ENCODE data around the gene PRR20A.
"Not testable (repeated sequence)": the region's sequence is repeated elsewhere in the genome, so short reads cannot be mapped to it uniquely, and the experiment has no call there.

The PRR20A gene

DNA sequence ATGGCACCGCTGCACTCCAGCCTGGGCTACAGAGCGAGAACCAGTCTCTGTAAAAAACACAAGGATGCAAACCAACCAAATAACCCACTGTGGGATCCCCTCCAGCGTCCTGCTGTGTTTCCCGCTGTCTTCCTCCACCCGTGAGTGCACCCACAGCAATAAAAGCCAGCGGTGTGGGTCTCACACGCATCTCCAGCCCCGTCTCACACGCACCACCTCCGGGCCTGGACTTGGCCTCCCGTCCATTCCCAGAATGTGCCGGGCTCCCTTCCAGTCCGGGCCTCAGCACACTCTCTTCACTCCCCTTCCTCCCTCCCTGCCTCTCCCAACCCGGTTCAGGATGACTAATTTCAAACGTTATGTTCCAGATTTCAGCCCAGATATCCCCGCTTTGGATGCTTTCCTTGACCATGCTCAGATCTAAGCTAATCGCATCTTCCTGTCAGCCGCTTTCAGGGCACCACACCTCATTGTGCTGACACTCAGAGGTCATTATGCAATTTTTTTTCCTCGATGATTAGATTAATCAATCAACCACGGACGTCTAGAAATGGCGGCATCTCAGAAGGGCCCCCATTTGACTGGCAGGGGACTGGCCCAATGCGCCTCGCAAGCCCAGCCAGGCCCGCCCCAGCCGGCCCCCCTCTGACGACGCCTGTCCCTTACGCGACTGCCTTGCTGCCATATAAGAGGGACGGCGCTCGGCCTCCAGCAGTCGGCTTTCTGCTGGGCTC lies at the start of gene PRR20A:
TSS of gene PRR20A (plus strand) at position 684 of the 734 bp plus-strand sequence. CDS start 387 bp downstream, outside the sequence.
- H3K27ac Mint-ChIP-seq; DNase-seq; H3K27me3 Mint-ChIP-seq; H3K4me3 Mint-ChIP-seq; H3K36me3 Mint-ChIP-seq; H3K4me1 Mint-ChIP-seq; ATAC-seq (replicated peaks); H3K9me3 Mint-ChIP-seq: not testable (repeated sequence)

DNA sequence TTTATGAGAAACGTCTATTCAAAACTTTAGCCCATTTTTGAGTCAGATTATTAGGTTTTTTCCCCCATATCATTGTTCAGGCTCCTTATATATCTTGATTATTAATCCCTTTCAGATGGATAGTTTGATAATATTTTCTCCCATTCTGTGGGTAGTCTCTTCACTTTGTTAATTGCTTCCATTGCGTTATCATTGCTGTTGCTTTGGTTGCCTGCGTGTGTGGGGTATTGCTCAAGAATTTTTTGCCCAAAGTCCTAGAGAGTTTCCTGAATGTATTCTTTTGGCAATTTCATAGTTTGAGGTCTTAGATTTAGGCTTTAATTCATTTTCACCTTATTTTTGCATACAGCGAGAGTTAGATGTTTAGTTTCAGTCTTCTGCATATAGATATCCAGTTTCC lies 25.8 kb upstream of the PRR20A start:
- Mint-ChIP-seq H3K27me3 (no peaks in the 10 kb centered on the region), H3K36me3 (no peaks in the 10 kb centered on the region), H3K4me3 (no peak overlapping the region), H3K27ac (no peak overlapping the region), H3K9me3 (peaks cover 3 to 14% of the 10 kb centered on the region in 2 donors), H3K4me1 (no peaks in the 10 kb centered on the region)
- ATAC-seq (replicated peaks) (no peak), DNase-seq (no peak)

DNA sequence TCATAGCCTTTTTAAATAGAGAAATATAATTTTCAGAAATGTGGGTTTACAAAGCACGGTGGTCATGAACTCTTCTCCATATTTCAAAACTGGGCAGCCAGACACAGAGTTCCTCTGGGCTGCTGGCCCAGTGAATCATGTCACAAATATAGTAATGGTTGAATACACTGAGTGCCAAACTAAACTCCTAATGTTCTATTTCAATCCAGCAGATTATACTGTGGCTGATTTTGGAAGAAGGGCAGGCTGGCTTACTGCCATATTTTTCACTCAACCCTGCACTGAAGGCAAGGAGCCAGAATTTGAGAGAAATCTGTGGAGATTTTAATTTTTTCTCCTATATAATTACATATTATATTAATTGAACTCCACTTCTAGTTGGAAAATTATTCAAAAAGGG lies 17.0 kb upstream of the PRR20A start:
- H3K36me3 Mint-ChIP-seq: no peaks in the 10 kb centered on the region
- H3K4me1 Mint-ChIP-seq: no peaks in the 10 kb centered on the region
- DNase-seq (no peak), ATAC-seq (replicated peaks) (no peak)
- H3K9me3 Mint-ChIP-seq: peaks cover 0 to 2% of the 10 kb centered on the region in 2 donors
- H3K4me3 Mint-ChIP-seq: no peak overlapping the region
- H3K27me3 Mint-ChIP-seq: no peaks in the 10 kb centered on the region
- no peak overlapping the region for H3K27ac Mint-ChIP-seq

DNA sequence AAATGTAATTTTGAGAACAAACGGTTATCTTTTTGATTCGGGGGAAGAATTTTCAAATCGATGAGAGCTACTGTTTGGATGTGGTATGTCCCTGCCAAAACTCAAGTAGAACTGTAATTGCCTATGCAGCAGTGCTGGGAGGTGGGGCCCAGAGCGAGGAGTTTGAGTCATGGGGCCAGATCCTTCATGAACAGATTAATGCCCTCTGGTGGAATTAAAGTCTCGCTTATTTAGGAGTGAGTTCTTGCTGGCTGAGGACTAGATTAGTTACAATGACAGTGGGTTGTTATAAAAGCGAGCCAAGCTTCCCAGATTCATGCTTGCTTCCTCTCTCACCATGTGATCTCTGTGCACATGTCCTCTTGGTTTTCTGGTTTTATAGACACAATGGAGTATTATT lies 11.8 kb upstream of the PRR20A start:
- H3K4me1 Mint-ChIP-seq: no peaks in the 10 kb centered on the region
- DNase-seq (no peak), ATAC-seq (replicated peaks) (no peak)
- no peaks in the 10 kb centered on the region for H3K36me3 Mint-ChIP-seq
- peaks cover 0 to 2% of the 10 kb centered on the region in 2 donors for H3K9me3 Mint-ChIP-seq
- no peak overlapping the region for H3K4me3 Mint-ChIP-seq
- H3K27ac Mint-ChIP-seq: no peak overlapping the region
- H3K27me3 Mint-ChIP-seq: no peaks in the 10 kb centered on the region

DNA sequence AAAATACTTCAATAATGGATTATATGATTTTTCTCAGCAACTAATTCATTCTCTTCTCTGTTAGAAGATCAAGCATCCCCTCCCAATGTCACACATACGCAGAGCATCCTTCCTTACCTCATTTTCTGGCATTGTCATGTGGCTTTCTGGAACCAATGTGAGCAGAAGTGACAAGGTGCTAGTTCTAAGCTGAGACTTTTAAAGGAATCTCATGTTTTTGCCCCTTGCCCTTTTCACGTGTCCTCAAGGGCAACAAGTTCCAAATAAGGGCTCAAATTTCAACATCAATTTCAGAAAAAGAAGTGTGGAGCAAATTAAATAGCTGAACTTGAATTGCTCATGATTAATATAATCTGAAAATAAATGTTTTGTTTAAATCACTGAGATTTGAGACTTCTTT lies 4.6 kb upstream of the PRR20A start:
- Mint-ChIP-seq H3K9me3 (peaks cover 0 to 1% of the 10 kb centered on the region in 2 donors), H3K4me1 (no peaks in the 10 kb centered on the region), H3K4me3 (no peak overlapping the region), H3K36me3 (no peaks in the 10 kb centered on the region), H3K27ac (no peak overlapping the region), H3K27me3 (no peaks in the 10 kb centered on the region)
- ATAC-seq (replicated peaks) (no peak), DNase-seq (no peak)

DNA sequence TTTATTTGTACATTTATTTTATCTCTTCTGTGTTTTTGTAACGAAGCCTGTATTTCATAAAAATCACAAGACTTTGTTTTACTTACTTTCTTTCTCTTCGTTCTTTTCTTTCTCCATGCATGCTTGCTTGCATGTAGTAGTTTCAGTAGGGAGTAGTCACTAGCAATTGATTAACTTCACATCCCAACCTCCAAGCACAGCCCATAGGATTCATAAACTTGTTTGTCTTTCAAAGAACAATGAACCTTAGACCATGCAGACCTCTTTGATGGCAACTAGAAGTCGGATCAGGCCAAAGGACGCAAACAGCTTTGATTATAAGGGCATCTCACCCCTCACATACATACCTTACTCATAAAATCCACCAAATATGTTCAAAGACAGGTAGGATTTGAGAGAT lies 3.1 kb upstream of the PRR20A start:
- no peaks in the 10 kb centered on the region for H3K27me3 Mint-ChIP-seq
- no peaks in the 10 kb centered on the region for H3K36me3 Mint-ChIP-seq
- H3K4me3 Mint-ChIP-seq: no peak overlapping the region
- H3K4me1 Mint-ChIP-seq: no peaks in the 10 kb centered on the region
- ATAC-seq (replicated peaks): no peak
- no peak overlapping the region for H3K27ac Mint-ChIP-seq
- DNase-seq: no peak
- H3K9me3 Mint-ChIP-seq: peaks cover 0 to 1% of the 10 kb centered on the region in 2 donors

DNA sequence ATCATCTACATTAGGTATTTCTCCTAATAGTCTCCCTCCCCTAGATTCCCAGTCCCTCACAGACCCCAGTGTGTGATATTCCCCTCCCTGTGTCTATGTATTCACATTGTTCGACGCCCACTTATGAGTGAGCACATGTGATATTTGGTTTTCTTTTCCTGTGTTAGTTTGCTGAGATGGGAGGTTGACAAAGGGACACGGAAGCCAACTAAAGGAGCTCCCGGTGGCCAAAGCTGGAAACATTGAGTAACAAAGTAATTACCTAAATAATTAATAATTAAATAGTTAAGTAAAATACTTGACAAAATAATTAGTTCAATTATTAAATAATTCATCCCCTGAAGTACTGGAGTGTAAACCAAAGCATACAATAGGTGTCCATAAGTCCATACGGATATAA lies 1.7 kb upstream of the PRR20A start:
- H3K36me3 Mint-ChIP-seq: no peaks in the 10 kb centered on the region
- H3K9me3 Mint-ChIP-seq: peaks cover 0 to 1% of the 10 kb centered on the region in 2 donors
- no peak for DNase-seq
- ATAC-seq (replicated peaks): no peak
- no peaks in the 10 kb centered on the region for H3K27me3 Mint-ChIP-seq
- no peaks in the 10 kb centered on the region for H3K4me1 Mint-ChIP-seq
- H3K27ac Mint-ChIP-seq: no peak overlapping the region
- no peak overlapping the region for H3K4me3 Mint-ChIP-seq

DNA sequence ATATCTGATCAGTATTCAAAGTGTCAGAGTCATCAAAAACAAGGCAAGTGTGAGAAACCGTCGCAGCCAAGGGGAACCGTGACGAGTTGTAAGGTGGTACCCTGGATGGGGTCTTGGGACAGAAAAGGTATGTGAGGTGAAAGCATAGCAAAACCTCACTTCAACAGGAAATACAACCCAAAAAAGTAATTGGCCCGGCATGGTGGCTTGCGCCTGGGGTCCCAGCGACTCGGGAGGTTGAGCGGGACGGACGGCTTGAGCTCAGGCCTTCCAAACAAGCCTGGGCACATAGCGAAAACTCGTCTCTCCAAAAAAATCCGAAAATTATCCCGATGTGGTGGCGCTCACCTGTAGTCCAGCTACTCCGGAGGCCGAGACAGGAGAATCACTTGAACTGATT lies 937 bp upstream of the PRR20A start:
- not testable (repeated sequence) for H3K27ac Mint-ChIP-seq; H3K36me3 Mint-ChIP-seq; ATAC-seq (replicated peaks); H3K27me3 Mint-ChIP-seq; DNase-seq; H3K9me3 Mint-ChIP-seq; H3K4me3 Mint-ChIP-seq; H3K4me1 Mint-ChIP-seq

DNA sequence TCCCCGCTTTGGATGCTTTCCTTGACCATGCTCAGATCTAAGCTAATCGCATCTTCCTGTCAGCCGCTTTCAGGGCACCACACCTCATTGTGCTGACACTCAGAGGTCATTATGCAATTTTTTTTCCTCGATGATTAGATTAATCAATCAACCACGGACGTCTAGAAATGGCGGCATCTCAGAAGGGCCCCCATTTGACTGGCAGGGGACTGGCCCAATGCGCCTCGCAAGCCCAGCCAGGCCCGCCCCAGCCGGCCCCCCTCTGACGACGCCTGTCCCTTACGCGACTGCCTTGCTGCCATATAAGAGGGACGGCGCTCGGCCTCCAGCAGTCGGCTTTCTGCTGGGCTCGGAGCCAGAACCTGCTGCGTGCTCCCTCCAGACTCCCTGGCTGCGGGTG lies 6.5 kb downstream of the PRR20A start, which contains the start of gene PRR20B:
TSS of gene PRR20B (plus strand) at position 301 of the 400 bp plus-strand sequence. CDS start 387 bp downstream, outside the sequence.
- ATAC-seq (replicated peaks); H3K4me3 Mint-ChIP-seq; H3K4me1 Mint-ChIP-seq; H3K9me3 Mint-ChIP-seq; H3K36me3 Mint-ChIP-seq; H3K27me3 Mint-ChIP-seq; DNase-seq; H3K27ac Mint-ChIP-seq: not testable (repeated sequence)

DNA sequence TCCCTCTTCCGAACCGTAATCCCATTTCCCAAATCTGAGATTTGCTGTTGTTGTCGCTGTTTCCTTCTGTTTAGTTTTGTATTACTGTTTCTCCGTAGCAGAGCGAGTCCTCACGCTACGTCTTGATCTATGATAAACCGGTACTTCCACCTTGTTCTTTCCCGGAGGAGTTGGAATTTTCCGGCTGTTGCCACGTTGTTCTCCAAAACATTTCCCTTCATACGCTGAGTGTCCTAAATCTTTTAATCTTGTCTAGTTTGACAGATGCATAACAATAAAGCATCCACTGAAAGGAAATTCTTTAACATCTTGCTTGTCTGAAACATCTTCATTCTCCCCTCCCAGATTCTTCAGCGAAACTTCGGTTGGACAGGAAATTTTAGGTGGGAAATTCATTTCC lies 7.4 kb downstream of the PRR20A start:
- not testable (repeated sequence) for H3K27me3 Mint-ChIP-seq; DNase-seq; ATAC-seq (replicated peaks); H3K4me1 Mint-ChIP-seq; H3K4me3 Mint-ChIP-seq; H3K9me3 Mint-ChIP-seq; H3K27ac Mint-ChIP-seq; H3K36me3 Mint-ChIP-seq

DNA sequence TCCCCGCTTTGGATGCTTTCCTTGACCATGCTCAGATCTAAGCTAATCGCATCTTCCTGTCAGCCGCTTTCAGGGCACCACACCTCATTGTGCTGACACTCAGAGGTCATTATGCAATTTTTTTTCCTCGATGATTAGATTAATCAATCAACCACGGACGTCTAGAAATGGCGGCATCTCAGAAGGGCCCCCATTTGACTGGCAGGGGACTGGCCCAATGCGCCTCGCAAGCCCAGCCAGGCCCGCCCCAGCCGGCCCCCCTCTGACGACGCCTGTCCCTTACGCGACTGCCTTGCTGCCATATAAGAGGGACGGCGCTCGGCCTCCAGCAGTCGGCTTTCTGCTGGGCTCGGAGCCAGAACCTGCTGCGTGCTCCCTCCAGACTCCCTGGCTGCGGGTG lies 13.0 kb downstream of the PRR20A start, which contains the start of gene PRR20C:
TSS of gene PRR20C (plus strand) at position 301 of the 400 bp plus-strand sequence. CDS start 387 bp downstream, outside the sequence.
- not testable (repeated sequence) for H3K36me3 Mint-ChIP-seq; DNase-seq; H3K27me3 Mint-ChIP-seq; H3K27ac Mint-ChIP-seq; H3K4me1 Mint-ChIP-seq; ATAC-seq (replicated peaks); H3K4me3 Mint-ChIP-seq; H3K9me3 Mint-ChIP-seq

DNA sequence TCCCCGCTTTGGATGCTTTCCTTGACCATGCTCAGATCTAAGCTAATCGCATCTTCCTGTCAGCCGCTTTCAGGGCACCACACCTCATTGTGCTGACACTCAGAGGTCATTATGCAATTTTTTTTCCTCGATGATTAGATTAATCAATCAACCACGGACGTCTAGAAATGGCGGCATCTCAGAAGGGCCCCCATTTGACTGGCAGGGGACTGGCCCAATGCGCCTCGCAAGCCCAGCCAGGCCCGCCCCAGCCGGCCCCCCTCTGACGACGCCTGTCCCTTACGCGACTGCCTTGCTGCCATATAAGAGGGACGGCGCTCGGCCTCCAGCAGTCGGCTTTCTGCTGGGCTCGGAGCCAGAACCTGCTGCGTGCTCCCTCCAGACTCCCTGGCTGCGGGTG lies 19.6 kb downstream of the PRR20A start, which contains the start of gene PRR20D:
TSS of gene PRR20D (plus strand) at position 301 of the 400 bp plus-strand sequence. CDS start 387 bp downstream, outside the sequence.
- H3K27ac Mint-ChIP-seq; H3K4me3 Mint-ChIP-seq; H3K36me3 Mint-ChIP-seq; ATAC-seq (replicated peaks); H3K9me3 Mint-ChIP-seq; DNase-seq; H3K27me3 Mint-ChIP-seq; H3K4me1 Mint-ChIP-seq: not testable (repeated sequence)

DNA sequence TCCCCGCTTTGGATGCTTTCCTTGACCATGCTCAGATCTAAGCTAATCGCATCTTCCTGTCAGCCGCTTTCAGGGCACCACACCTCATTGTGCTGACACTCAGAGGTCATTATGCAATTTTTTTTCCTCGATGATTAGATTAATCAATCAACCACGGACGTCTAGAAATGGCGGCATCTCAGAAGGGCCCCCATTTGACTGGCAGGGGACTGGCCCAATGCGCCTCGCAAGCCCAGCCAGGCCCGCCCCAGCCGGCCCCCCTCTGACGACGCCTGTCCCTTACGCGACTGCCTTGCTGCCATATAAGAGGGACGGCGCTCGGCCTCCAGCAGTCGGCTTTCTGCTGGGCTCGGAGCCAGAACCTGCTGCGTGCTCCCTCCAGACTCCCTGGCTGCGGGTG lies 26.2 kb downstream of the PRR20A start, which contains the start of gene PRR20E:
TSS of gene PRR20E (plus strand) at position 301 of the 400 bp plus-strand sequence. CDS start 387 bp downstream, outside the sequence.
- not testable (repeated sequence) for ATAC-seq (replicated peaks); H3K27me3 Mint-ChIP-seq; DNase-seq; H3K36me3 Mint-ChIP-seq; H3K4me3 Mint-ChIP-seq; H3K27ac Mint-ChIP-seq; H3K4me1 Mint-ChIP-seq; H3K9me3 Mint-ChIP-seq

DNA sequence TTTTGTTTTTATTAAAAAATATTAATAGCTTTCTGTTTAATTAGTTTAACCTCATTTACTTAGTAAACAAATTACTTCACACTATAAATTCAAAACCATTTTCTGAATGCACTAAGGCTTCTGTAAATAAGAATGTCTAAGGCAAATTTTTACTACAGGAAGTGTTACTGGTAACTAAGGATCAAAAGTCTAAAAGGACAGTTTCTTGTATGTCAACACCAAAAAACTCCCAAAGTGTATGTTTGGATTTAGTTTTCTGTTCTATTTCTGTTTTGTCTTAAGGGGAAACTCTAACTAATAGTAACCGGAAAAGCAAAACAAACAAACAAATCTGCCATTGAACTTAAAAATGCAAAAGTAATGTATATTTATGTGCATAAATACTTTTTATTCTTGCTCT lies 50.9 kb downstream of the PRR20A start:
- H3K4me3 Mint-ChIP-seq: no peak overlapping the region
- no peaks in the 10 kb centered on the region for H3K27me3 Mint-ChIP-seq
- ATAC-seq (replicated peaks): no peak
- H3K27ac Mint-ChIP-seq: no peak overlapping the region
- H3K36me3 Mint-ChIP-seq: no peaks in the 10 kb centered on the region
- H3K9me3 Mint-ChIP-seq: peaks cover 0 to 2% of the 10 kb centered on the region in 2 donors
- no peaks in the 10 kb centered on the region for H3K4me1 Mint-ChIP-seq
- DNase-seq: no peak

All from stimulated activated naive B cell treated with anti-CD40 and anti-IgM and Interleukin-4, amounts not matched to agents 10 μg/mL and 1 μg/mL and 100 μg/mL, for 72 hours (primary cell).